Activated CD8-positive, alpha-beta memory T cell treated with anti-CD3 and anti-CD28 coated beads, Interleukin-2, amount 50 U/mL, for 48 hours (primary cell): Measurements from ENCODE around the gene NADSYN1.
A peak's percentile ranks its signal among the peaks of the same experiment; 100 is the strongest.

Experiments
- DNase-seq: peaks from one replicate; pipeline ENCODE4 v3.0.0-alpha.2; 2020

NADSYN1 gene

GRCh38 chr11:71474141-71474770, 21.3 kb downstream of the NADSYN1 start:
- DNase-seq = no peak

GRCh38 chr11:71474771-71475483, 21.9 kb downstream of the NADSYN1 start:
- DNase-seq = no peak

GRCh38 chr11:71476031-71476430, 23.0 kb downstream of the NADSYN1 start:
- DNase-seq = no peak

GRCh38 chr11:71476926-71477640, 24.1 kb downstream of the NADSYN1 start:
- DNase-seq = no peak

- no peak for DNase-seq
Measured at GRCh38 chr11:71477641-71478527, 24.9 kb downstream of the NADSYN1 start.

- no peak for DNase-seq
Measured at GRCh38 chr11:71478528-71478840, 25.5 kb downstream of the NADSYN1 start.

- DNase-seq = no peak
Measured at GRCh38 chr11:71481101-71481960, 28.3 kb downstream of the NADSYN1 start.

GRCh38 chr11:71482216-71482615, 29.2 kb downstream of the NADSYN1 start:
- no peak for DNase-seq

GRCh38 chr11:71482746-71483364, 29.9 kb downstream of the NADSYN1 start:
- no peak for DNase-seq

- no peak for DNase-seq
Measured at GRCh38 chr11:71483692-71484091, 30.7 kb downstream of the NADSYN1 start.

- no peak for DNase-seq
Measured at GRCh38 chr11:71484248-71485062, 31.5 kb downstream of the NADSYN1 start.

- no peak for DNase-seq
Measured at GRCh38 chr11:71485063-71485399, 32.0 kb downstream of the NADSYN1 start.

- no peak for DNase-seq
Measured at GRCh38 chr11:71485466-71485865, 32.5 kb downstream of the NADSYN1 start.

- DNase-seq = no peak
Measured at GRCh38 chr11:71486320-71486719, 33.3 kb downstream of the NADSYN1 start.

- DNase-seq = no peak
Measured at GRCh38 chr11:71488681-71489270, 35.8 kb downstream of the NADSYN1 start.

GRCh38 chr11:71489311-71490043, 36.5 kb downstream of the NADSYN1 start:
- peak; percentile 79 for DNase-seq

GRCh38 chr11:71490044-71490730, 37.2 kb downstream of the NADSYN1 start:
- DNase-seq = peak; percentile 44

- peak; percentile 43 for DNase-seq
Measured at GRCh38 chr11:71490731-71491390, 37.9 kb downstream of the NADSYN1 start.

GRCh38 chr11:71491531-71491930, 38.5 kb downstream of the NADSYN1 start:
- DNase-seq = peak; percentile 37
